Panc1 (cell line): ENCODE results near the gene APP.

Source experiments
- CTCF ChIP-seq: fragments of 450-650 bp; IDR thresholded peaks from 2 replicates; pipeline ENCODE4 v1.5.1; 2017; ENCODE audit warnings: mild to moderate bottlenecking
- POLR2AphosphoS5 ChIP-seq: IDR thresholded peaks from 2 replicates; pipeline ENCODE4 v1.6.1; 2012; ENCODE audit warnings: mild to moderate bottlenecking, low read depth, low read length, moderate library complexity
- SIN3A ChIP-seq: IDR thresholded peaks from 2 replicates; pipeline ENCODE4 v1.6.1; 2012; ENCODE audit warnings: low read depth, mild to moderate bottlenecking, low read length, moderate library complexity, borderline replicate concordance; ENCODE audit not compliant: insufficient read depth
- TCF7L2 ChIP-seq: IDR thresholded peaks from 2 replicates; pipeline ENCODE4 v1.6.1; 2011; ENCODE audit warnings: mild to moderate bottlenecking, low read depth, low read length, inconsistent platforms
- TF ChIP-seq, protein P1 (sequence below), 2 experiments: IDR thresholded peaks; 2 replicates each; pipeline ENCODE4 v1.6.1; 2011 to 2012; ENCODE audit warnings: low read depth in 2 of 2, control low read depth in 1 of 2, low read length in 1 of 2, mild to moderate bottlenecking in 1 of 2, moderate library complexity in 1 of 2; ENCODE audit not compliant: insufficient read depth in 1 of 2

DNA sequence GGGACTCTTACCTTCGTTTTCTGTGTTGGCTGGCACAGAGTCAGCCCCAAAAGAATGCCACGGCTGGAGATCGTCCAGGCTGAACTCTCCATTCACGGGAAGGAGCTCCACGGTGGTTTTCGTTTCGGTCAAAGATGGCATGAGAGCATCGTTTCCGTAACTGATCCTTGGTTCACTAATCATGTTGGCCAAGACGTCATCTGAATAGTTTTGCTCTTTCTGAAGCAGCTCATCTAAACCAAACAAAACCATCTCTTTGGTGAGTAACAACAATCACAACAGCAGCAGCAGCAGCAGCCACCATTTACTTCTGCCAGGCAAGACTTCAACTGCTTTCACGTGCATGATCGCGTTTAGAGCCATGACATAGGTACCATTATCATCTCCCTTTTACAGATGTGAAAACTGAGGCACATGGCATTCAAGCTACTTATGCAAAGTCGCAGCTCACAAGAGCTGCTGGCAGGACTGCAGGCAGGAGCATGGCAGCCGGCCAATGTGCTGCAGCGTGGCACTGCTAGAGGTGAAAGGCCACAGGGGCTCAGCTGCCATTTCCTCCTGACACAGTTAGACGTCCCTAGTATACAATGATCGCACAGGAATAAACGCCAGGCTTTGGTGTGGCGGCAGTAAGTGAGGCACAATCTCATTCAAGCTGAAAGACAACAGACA is 258.7 kb downstream of the APP start:
- no peak for TF ChIP-seq CTCF
- TF ChIP-seq POLR2AphosphoS5: no peak
- no peak for TF ChIP-seq TCF7L2
- TF ChIP-seq SIN3A: no peak
- TF ChIP-seq, protein P1, sequence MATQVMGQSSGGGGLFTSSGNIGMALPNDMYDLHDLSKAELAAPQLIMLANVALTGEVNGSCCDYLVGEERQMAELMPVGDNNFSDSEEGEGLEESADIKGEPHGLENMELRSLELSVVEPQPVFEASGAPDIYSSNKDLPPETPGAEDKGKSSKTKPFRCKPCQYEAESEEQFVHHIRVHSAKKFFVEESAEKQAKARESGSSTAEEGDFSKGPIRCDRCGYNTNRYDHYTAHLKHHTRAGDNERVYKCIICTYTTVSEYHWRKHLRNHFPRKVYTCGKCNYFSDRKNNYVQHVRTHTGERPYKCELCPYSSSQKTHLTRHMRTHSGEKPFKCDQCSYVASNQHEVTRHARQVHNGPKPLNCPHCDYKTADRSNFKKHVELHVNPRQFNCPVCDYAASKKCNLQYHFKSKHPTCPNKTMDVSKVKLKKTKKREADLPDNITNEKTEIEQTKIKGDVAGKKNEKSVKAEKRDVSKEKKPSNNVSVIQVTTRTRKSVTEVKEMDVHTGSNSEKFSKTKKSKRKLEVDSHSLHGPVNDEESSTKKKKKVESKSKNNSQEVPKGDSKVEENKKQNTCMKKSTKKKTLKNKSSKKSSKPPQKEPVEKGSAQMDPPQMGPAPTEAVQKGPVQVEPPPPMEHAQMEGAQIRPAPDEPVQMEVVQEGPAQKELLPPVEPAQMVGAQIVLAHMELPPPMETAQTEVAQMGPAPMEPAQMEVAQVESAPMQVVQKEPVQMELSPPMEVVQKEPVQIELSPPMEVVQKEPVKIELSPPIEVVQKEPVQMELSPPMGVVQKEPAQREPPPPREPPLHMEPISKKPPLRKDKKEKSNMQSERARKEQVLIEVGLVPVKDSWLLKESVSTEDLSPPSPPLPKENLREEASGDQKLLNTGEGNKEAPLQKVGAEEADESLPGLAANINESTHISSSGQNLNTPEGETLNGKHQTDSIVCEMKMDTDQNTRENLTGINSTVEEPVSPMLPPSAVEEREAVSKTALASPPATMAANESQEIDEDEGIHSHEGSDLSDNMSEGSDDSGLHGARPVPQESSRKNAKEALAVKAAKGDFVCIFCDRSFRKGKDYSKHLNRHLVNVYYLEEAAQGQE (IDR thresholded peaks at IDR 0.05; ENCODE audit: insufficient read depth in 1 of 2, low read depth in 2 of 2, low read length in 1 of 2): no peak
